Activated gamma-delta T cell (primary cell): ENCODE data around the gene KRTAP10-8.
"Not testable (repeated sequence)": the region's sequence is repeated elsewhere in the genome, so short reads cannot be mapped to it uniquely, and the experiment has no call there.

ENCODE experiments used
- DNase-seq: peaks from one replicate; lab custom pipeline; 2025; lab: John Stamatoyannopoulos, UW
- total RNA-seq, 2 donors: gene quantifications; one replicate each; lab custom pipeline; 2026; lab: John Stamatoyannopoulos, UW

Gene KRTAP10-8, protein sequence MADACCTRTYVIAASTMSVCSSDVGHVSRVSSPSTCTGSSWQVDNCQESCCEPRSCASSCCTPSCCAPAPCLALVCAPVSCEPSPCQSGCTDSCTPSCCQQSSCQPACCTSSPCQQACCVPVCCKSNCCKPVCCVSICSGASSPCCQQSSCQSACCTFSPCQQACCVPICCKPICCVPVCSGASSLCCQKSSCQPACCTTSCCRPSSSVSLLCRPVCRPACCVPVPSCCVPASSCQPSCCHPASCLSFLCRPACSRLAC
- total RNA-seq: 0 reads per million in 2 donors

DNA sequence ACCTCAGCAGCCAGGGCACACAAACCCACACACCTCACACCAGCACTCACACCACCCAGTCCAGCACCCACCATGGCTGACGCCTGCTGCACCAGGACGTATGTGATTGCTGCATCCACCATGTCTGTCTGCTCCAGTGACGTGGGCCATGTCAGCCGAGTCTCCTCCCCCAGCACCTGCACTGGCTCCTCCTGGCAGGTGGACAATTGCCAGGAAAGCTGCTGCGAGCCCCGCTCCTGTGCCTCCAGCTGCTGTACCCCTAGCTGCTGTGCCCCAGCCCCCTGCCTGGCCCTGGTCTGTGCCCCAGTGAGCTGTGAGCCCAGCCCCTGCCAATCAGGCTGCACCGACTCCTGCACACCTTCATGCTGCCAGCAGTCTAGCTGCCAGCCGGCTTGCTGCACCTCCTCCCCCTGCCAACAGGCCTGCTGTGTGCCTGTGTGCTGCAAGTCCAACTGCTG lies at the start of gene KRTAP10-8:
KRTAP10-8 (plus strand) TSS at position 51 of the 458 bp plus-strand sequence; CDS start at position 73, 22 bp downstream.
- DNase-seq: no peak

DNA sequence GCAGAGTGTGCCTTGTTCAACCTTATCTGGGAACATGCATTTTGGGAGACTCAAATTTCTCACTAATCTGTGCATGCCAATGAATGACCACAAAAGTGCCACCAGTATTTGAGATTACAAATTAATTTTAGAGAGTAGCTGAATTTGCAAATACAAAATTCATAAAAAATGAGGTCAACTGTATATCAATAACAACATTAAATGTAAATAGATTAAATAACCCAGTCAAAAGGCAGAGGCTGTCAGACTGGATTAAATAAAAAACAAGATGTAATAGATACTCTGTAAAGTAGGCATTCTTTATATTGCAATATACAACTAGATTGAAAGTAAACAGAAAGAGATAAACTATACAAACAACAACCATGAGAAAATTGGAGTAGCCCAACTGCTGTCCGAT lies 47.8 kb upstream of the KRTAP10-8 start:
- no peak for DNase-seq

GRCh38 chr21:44564886-44565598 lies 46.8 kb upstream of the KRTAP10-8 start:
- DNase-seq: no peak

GRCh38 chr21:44566403-44566802 lies 45.5 kb upstream of the KRTAP10-8 start:
- no peak for DNase-seq

DNA sequence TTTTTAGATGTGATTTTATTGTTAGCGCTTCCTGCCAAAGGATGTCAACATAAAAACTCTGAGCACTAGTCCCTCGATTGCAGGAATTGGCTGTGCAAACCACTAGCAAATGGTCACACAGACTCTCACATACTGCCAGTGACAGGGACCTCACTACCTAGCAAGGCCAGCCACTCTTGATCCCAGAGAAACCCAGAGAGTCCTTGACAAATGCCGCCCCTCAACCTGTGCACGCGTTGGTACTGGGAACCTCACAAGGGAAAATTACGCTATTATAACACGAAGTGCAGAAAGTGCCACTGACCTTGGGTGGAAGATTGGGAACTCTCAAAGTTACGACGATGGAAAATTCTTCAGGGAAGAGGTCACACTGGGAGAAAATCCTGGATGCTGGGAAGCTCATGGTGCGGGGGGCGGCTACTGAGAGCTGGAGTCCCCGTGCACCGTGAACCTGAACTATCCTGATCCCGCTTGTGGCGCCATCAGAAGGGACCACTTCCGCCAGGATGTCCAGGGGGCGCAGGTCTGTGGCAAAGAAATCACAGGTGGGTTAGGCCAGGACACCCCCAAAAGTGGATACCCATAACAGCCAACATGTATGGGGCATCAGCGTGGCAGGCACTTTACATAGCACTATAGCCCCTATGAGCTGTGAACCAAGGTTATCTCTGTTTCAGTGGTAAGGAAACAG lies 44.3 kb upstream of the KRTAP10-8 start:
- no peak for DNase-seq

DNA sequence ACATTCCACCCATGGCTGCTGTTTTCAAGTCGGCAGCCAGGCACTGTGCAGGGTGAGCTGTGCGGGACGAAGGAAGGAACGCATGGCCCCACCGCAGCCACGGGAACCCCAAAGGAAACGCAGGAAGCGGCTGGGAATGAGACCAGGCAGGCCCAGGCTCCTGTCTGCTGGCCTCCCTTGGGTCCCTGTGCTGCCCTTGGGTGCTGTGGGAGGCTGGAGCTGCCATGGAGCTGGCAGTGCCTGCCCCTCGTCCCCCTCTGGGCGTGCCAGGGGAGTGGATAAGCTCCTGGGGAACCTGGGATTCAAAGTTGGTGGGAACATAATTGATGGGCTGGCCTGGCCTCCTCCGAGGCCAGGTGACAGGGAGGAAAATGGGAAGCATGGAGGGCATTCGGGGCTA lies 43.6 kb upstream of the KRTAP10-8 start:
- no peak for DNase-seq

- DNase-seq: no peak
Observed at GRCh38 chr21:44568667-44569556, 43.0 kb upstream of the KRTAP10-8 start.

DNA sequence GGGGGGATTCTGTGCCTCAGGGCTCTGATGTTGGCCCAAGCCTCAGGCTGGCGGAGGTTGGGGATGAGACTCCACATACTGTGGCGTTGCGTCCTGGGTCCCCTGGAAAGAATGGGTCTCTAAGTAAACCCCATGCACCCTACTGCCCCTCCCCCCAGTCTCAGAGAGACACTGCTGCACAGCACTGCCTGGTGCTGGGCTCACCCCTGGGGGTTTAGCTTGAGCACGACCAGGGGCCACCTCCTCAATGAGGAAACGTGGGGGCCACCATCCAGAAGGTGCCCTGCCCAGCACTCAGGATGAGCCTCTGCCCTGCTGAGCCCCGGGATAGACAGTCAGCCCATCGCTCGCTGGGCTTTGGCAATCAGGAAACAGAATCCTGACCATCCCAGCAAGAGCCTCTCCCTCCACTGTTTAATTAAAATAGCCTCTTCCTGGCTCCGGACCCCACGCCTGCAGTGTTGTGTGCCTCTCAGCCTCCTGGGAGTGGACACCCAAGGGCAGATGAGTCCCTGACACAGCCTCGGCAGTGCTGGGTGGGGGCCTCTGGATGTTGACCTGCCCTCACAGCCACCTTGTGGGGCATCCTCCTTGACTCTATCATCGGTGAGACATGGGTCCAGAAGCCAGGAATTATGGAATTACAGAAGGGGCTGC lies 41.9 kb upstream of the KRTAP10-8 start:
- DNase-seq: no peak

DNA sequence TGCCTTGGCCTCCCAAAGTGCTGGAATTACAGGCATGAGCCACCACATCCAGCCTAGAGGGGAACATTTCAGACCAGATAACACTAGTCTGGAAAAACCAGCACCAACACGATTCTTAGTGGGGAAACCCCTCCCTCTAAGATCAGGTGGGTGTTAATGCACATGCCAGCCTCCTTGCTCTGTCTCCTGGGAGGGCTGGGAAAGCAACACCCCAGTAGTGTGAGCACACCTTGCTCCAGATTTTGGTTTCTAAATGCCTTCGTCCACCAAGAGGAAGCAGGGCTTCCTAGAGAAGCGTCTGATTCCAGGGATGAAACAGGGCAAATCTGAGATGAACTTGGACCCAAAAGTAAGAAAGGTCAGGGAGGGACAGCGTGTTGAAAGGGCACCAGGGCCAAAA lies 40.6 kb upstream of the KRTAP10-8 start:
- no peak for DNase-seq

DNA sequence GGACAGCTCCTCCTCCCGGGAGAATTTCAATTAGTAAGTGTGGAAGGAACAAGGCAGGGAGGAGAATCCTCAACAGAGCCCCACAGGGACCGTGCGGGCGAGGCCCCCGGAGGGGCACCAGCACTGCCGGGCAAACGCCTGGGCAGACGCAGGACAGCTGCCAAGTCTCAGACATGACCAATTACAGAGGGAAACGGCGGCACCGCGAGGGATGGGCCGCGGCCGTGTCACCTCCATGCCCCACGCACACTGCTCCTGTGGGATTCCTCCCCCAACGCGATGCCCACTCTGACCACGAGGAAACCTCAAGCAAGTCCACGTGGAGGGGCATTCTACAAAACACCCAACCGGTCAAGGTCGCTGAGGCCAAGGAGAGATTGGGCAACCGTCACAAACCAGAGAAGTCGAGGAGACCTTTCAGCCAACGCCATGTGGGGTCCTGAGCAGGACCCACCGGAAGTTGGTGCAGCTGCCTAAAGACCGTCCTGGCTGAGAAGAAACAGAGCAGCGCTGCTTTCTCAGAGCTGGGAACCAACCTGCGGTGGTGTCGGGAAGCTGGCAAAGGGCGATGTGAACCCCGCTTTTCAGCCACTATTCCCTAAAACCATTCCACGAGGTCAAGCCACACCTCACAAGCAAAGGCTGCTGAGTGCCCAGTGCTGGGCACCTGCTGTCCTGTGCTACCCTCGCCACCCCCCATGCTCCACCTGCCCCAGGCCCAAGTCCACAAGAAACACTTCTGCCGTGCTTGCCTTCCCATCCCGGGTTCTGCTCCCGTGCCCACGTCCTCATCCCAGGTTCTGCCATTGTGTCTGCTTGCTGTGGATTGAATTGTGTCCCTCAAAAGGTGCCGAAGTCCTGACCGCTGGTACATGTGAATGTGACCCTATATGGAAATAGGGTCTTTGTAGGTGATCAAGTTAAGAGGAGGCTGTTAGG lies 39.8 kb upstream of the KRTAP10-8 start:
- no peak for DNase-seq

DNA sequence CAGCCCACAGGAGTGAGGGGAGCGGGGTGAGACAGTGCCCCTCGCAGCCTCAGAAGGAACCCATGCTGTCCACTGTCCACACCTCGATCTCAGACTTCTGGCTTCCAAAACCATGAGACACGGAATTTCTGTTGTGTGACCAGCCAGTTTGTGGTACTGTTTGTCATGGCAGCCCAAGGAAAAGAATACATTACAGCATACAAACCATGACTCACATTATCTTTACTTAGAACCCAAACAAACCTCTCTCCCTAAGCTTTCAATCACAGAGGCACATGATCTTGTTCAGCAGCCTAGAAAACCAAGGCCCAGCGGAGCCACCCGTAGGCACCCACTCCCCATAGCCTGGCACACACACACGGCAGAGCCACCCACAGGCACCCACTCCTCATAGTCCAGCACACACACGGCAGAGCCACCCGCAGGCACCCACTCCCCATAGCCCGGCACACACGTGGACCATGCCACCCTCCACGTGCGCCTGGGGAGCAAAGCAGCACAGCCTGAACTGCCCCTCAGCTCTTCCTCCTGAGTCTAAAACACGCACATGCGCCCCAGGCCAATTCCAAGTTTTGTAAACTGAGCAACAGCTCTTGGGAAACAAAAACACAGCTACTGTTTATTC lies 38.8 kb upstream of the KRTAP10-8 start:
- DNase-seq: no peak

GRCh38 chr21:44573630-44574456 lies 38.0 kb upstream of the KRTAP10-8 start, which contains the start of gene KRTAP10-4:
Gene KRTAP10-4, plus strand, starts transcription at chr21:44573729. Its CDS starts 30 bp downstream, at chr21:44573759.
- DNase-seq: not testable (repeated sequence)

- DNase-seq: no peak
Observed at GRCh38 chr21:44574457-44575306, 37.2 kb upstream of the KRTAP10-8 start.

DNA sequence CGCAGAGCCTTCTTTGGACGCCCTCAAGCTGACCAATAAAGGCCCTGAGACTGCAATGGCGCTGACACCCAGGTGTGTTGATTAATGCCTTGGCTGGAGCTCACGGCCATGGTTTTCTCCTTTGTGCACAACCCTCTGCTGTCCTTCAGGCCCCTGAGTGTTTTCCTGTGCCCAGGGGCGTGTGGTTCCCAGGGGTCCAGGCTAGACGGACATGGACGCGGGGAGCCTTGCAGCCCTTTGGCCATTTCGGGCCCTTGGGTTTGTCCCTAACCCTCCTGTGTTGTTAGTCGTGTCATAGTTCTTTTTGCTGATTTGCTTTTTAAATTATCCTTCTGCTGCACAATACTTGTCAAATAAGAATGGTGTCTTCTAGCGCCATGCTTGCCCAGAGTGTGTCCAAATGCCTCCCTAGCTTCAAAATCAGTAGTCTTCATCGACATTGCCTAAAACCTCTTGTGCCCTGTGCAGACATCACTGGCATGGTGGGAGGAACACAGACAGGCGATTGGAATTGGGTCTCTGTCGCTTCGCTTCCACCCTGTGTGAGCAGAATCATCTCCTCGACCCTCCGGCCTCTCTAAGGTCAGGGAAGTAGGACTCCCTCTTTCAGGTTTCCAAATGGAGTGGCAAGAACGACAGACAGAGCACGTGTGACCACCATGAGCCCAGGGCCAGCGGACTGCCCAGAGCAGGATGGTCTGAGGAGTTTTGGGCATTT lies 36.4 kb upstream of the KRTAP10-8 start:
- DNase-seq: no peak

- DNase-seq: no peak
Observed at GRCh38 chr21:44576025-44576420, 35.9 kb upstream of the KRTAP10-8 start.

DNA sequence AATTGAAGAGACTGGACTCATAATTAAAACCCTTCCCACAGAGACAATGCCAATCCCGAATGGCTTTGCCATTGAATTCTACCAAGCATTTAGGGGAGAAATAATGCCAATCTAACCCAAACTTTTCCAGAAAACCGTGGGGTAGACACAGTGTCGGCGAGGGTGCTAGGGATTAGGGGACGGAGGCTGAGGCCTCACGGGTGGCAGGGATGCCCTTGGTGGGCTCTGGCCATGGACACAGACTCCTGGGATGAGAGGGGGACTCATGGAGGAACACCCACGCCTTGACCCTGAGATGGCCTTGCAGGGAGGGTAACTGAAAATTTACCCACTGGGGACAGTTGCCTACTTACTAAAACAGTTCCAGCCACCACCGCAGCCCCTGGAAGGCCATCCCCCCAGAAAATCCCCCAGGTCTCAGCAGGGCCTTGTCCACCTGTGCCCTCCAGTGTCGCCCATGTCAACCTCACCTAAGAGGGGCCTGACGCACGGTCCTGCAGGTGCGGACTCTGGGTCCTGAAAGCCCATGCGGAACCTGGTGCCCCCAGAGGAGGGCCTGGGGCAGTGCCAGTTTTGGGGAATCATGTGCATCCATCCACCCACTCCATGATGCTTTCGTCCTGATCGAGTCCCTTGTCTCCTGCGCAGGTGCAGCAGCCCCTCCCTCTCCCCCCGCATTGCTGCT lies 33.4 kb upstream of the KRTAP10-8 start:
- DNase-seq: no peak
